DMS 273 (cell line): Measurements from ENCODE around the gene DOCK10.

Source experiments
- DNase-seq: peaks from one replicate; lab custom pipeline; 2025; ENCODE audit not compliant: unreplicated experiment; lab: John Stamatoyannopoulos, UW

Gene DOCK10

GRCh38 chr2:224843141-224843540, 199.1 kb downstream of the DOCK10 start:
- no peak for DNase-seq

DNA sequence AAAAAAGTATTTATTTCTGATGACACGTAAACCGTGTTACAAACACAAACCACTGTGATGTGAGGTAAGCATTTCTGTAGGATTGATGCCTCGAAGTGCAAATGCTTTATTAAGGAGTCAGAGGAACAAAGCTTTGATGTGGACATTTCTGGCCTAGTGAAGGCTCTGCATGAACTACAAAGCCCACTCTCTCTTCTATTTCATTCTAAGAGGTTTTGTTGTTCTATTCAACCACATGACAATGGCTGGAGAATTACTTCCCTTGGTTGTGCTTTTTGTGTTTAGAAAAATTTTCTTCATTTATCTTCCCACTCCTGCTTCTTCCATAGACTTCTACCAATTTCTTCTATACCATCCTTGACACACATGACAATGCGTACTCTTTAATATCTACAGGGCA, 200.4 kb downstream of the DOCK10 start:
- DNase-seq, result no peak

DNA sequence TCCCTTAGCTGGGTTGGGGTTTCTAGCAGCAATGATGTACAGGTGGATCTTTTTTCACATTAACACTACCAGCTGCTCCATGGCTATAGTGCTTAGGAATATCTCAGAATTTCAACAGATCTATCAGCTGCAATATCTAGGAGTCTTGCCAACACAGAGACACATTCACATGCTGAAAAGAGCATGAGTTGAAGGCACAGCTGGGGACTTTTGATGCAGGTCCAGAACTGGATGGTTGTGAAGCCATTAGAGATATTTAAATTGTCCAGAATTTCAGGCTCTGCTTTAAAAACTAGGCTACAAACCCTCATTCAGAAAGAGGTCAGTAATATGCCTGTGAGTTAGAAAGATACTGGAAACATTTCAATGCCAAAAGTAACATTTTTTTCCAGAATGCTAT, 203.9 kb downstream of the DOCK10 start:
- peak; percentile 56 for DNase-seq

DNA sequence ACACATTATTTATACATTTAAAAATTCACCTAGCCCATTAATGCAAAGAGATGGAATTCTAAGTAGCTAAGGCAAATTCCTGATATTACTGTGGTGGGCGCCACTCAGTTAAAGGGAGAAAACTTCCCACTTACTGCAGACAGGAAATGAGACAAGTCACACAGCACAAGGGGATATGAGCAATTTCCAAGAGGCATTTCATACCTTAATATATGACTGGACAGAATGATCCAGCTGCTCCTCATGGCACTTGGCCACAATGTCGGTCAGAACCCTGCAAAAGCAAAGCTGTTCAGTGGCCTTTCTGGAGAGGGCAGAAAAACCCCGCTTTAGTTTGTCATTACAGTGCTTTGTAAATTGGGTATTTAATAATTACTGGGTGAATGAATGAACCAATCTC, 204.7 kb downstream of the DOCK10 start:
- peak; percentile 43 for DNase-seq

DNA sequence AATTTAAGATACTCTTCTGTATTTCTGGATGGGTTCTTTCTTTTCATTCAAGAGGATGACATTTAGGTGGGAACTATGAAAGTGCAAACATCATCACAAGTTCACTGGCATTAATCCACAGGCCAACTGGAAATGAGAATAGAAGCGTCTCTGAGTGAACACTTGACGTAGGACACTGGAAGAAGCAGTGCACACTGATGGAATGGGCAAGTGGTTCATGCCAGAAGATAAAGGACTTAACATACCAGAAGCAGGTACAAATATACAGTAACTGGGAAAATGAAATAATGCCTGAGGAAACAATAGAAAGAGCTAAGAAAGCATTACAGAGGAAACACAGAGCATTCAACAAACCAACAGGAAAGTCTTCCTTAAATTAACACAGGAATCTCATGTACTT, 205.2 kb downstream of the DOCK10 start:
- no peak for DNase-seq

DNA sequence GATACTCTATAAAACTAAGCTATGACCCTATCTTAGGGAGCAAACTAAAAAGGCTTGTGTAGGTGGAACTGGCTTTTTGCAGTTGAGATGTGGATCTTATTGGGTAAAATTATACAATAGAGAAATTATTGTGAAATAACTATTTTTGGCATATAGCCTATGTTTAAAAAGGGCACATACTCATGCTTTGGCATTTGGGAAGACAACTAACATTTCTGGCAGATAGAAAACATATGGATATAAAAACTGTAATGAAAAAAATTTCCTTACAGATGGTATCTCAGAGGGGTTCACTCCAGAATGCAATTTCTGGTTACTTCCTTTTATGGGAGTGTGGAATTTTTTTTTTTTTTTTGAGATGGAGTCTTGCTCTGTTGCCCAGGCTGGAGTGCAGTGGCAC, 206.0 kb downstream of the DOCK10 start:
- DNase-seq, result no peak

DNA sequence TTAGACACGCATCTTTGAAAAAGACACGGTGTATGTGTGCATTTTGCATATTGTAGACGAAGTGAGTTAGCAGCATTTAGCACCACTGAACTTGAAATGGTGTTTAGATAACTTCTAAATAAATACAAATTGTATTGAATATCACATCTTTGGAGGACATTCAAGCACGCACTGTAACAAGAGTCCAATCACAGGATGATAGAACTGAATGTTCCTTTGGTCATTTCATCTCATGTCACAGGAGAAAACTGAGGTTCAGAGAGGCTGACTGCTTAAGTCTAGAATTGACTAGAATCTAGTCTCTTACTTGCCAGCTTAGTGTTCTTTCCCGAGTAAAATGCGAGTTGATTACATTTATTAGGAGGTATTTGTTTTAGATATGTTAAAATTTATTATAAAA, 206.9 kb downstream of the DOCK10 start:
- no peak for DNase-seq

GRCh38 chr2:224833986-224834385, 208.3 kb downstream of the DOCK10 start:
- DNase-seq, result no peak

DNA sequence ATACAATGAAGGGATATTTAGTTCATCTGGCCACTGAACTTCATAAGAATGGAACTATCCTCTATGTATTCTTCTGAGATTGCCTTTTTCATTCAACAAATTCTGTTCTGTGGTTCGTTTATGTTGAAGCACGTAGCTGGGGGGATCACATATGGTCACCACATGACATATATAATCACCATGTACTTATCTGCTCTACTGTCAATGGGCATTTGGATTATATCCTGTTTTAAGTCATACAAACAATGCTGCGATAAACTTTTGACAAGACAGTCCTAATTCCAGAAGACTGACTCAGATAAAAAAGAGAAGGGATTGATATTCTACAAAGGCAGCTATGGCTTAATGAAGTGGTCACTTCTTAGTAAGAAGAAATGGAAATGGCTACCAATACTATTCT, 210.1 kb downstream of the DOCK10 start:
- DNase-seq, result no peak

GRCh38 chr2:224831530-224831929, 210.7 kb downstream of the DOCK10 start:
- DNase-seq, result no peak

GRCh38 chr2:224820283-224820991, 221.8 kb downstream of the DOCK10 start:
- no peak for DNase-seq

GRCh38 chr2:224819075-224819474, 223.2 kb downstream of the DOCK10 start:
- DNase-seq, result no peak

GRCh38 chr2:224817676-224818075, 224.6 kb downstream of the DOCK10 start:
- no peak for DNase-seq

- no peak for DNase-seq
These were observed 225.5 kb downstream of the DOCK10 start for GRCh38 chr2:224816816-224817215.

DNA sequence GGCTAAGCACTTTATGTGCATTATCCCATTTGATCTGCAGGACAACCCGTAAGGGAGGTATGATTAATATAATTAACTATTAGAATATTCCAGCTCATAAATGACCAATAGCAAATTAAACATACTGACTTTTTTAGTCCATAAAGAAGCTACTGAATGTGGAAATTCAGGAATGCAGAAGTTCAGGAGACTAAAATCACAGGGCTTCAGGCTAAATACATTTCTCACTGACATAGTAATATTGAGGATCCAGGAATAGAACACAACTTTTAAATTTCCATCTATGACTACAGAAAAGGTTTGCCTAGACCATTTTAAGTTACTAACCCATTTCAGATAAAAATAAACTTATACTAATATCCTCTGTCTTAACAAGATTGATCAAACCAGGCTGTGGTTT, 228.7 kb downstream of the DOCK10 start:
- DNase-seq, result no peak

GRCh38 chr2:224807153-224807964, 234.9 kb downstream of the DOCK10 start:
- DNase-seq, result no peak

- DNase-seq, result no peak
These were observed 238.3 kb downstream of the DOCK10 start for GRCh38 chr2:224803930-224804329.

DNA sequence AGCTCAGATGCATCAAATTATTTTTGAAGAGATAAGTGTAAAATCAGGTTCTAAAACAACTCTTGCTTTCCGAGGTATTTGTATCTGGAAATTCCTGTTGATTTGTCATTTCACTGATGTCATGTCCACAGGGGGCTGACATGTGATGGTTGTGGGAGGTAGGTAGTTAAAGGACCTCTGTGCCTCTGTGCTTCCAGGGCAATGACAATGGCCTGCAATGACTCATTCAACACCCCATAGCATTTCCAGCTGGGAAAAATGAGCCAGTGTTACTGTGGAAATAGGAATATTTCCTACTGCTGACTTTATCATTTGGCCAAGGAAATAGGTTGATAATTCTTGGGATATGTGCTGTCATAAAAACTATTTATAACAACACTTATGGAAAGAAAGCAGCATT, 239.9 kb downstream of the DOCK10 start:
- no peak for DNase-seq

GRCh38 chr2:224801360-224801759, 240.9 kb downstream of the DOCK10 start:
- no peak for DNase-seq

GRCh38 chr2:224799691-224800090, 242.6 kb downstream of the DOCK10 start:
- DNase-seq, result no peak

- DNase-seq, result no peak
These were observed 244.1 kb downstream of the DOCK10 start for GRCh38 chr2:224798180-224798579.

GRCh38 chr2:224796695-224797305, 245.5 kb downstream of the DOCK10 start:
- no peak for DNase-seq
